NCI-H128 (cell line): ENCODE data around the gene OST4.
"Not testable (repeated sequence)": the region's sequence is repeated elsewhere in the genome, so short reads cannot be mapped to it uniquely, and the experiment has no call there.

Source experiments
- DNase-seq: peaks from one replicate; lab custom pipeline; 2025; ENCODE audit not compliant: unreplicated experiment; lab: John Stamatoyannopoulos, UW

The OST4 gene

DNA sequence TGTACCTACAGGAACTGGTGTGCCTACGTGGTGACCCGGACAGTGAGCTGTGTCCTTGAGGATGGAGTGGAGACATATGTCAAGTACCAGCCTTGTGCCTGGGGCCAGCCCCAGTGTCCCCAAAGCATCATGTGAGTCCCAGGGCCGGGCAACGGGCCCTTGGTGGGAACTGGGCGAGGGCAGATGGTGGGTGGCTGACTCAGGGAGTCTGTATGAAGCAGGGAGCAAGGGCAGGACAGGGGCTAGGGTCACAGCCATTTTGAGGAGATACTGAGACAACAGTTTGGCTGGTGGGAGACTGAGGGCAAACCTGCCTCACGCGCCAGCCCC, 8.7 kb upstream of the OST4 start:
- DNase-seq: no peak

DNA sequence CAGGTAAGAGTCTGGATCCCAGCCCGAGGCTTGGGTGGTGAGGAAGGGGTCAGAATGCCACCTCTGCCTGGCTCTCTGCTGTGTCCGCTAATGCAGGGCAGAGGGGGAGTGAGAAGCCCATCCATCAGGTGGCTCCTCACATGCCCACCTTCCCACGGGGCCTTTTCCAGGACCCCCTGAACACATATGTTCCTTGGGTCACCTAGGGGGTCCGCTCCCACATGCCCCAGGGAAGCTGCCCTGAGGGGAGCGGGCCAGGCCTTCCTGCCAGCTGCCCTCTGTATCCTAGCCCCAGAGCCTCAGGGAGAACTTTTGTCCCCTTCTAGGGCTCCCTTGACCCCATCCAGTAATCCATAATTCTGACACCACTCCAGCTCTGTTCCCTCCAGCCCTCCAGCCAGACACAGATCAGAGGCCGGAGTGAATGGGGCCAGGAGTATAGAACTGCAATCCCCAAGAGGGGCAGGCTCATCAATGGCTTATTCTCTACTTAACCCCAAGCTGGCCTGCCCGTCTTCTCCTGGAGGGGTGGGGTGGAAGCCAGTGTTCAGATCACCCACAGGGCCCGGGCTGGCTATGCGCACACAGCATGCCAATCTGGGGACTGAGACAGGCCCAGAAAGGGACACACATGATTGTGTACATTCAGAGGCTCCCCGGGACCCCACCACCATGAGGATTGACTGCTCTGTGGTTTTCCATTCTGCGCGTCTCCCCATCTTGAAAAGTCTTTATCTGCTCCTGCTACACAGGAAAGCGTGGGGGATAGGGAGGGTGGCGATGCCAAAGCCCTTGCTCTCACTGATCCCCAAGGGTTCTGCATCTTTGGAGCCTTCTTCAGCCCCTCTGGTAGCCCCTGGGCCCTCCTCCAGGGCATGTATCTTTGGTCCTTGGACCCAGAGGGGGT, 8.0 kb upstream of the OST4 start:
- DNase-seq: no peak

DNA sequence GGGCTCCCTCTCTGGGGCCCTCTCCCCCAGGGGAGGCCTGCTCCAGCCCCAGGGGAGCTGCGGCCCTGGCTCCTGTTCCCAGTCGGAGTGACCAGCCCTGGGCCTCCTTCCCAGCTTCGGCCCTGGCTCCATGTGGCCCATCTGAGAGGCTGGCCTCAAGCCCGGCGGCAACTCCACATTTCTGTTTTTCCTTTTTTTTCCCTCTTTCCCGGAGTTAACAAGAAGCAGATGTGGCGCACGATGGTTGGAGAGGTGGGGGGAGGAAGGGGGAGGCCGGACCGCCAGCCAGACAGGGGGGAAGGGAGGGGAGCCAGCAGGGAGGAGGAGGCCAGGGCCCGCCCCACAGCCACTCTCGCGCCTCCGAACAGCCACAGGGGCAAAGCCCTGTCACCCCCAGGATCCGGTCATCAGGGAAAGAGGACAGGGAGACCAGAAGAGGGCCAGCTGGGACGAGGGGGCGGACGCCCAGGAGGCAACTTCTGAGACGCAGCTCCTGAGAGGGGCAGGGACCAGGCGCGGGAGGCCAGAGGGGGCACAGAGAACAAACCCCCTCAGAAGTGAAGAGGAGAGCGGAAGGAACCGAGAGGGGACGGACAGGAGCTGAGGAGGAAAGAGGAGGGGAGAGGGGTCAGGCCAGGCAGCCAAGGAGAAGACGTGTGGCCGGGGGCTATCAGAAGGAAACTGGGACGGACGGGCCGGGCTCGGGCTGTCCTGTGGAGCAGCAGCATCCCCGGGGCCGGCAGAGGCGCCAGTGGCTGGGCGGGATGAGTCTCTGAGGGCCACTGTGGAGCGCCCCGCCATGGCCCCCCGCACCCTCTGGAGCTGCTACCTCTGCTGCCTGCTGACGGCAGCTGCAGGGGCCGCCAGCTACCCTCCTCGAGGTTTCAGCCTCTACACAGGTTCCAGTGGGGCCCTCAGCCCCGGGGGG, 7.1 kb upstream of the OST4 start, which contains the start of gene EMILIN1:
TSS of gene EMILIN1 (plus strand) at position 349 of the 928 bp plus-strand sequence. CDS start at position 800, 451 bp downstream.
- no peak for DNase-seq

DNA sequence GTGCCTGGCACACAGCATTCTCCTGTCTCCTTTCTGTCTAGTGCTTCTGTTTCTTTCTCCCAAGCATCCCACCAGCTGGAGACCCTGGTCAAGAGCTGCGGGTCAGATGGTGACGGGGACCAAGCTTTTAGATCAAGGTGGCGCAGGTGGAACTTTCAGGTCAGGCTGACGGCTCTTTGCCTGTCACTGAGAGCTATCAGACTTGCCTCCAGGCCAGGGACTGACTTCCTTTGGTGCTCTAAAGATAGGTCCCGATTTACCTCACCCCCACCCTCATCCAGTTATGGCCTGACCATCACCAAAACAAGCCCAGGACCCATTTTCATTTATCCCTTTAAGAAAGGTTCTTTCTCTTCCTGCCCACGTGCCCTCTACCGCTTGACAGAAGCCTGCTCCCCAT, 5.8 kb upstream of the OST4 start:
- DNase-seq: no peak

DNA sequence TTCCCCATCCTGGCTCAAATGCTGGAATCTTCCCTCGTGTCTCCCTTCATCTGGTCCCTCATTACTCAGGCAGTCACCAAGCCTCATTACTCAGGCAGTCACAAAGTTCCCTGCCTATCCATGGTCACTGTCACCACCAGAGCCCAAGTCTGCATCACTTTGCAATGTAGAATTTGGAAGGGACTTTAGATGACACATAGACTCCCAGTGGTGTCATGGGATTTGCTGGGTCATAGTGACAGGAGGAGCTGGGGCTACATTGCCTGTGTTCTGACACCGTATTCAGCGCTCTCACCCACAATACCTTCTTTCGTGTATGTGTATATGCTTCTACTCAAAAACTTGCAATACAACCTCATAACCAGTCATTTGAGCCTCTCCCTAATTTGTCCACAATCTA, 4.9 kb upstream of the OST4 start:
- DNase-seq: no peak

DNA sequence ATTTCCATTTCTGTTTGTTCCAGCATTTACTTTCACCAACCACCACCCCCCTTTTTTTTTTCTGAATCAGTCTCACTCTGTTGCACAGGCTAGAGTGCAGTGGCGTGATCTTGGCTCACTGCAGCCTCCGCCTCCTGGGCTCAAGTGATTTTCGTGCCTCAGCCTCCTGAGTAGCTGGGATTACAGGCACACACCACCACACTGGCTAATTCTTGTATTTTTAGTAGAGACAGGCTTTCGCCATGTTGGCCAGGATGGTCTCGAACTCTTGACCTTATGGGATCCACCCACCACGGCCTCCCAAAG, 4.1 kb upstream of the OST4 start:
- not testable (repeated sequence) for DNase-seq

DNA sequence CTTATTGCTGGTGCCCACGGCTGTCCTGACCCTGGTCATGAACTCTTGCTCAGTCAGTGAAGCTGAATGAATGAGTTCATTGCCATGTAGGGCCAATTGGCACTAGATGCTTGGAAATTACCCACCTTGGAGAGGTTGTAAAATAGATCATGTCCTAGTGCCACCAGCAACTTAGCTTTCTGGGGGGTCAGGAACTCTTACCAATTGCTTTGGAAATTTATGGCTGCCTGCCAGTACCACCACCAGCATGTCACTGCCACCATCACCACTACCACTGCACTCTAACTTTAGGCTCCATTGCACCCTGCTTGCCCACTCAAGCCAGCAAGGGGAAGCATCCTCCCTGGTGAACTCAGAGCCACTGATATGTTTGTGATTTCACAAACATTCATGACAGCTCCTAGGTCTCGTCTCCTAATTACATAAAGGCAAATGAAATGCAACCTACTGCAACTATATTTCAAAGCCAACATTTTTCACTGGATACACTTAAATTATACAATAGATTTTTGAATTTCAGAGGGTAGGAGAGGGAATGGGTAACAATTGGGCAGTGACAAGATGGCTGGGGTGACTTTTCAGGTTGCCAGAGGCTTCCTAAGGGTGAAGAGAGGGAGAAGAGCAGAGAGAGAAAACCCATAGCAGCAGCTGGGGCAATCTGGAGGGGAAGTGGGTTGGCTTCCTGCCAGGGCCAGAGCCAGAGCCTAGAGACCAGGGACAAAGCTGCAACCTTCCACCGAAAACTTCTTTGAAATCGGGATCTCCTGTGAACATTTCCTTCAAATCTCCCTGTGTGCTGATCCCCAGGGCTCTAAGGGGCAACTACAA, 3.5 kb upstream of the OST4 start:
- no peak for DNase-seq

DNA sequence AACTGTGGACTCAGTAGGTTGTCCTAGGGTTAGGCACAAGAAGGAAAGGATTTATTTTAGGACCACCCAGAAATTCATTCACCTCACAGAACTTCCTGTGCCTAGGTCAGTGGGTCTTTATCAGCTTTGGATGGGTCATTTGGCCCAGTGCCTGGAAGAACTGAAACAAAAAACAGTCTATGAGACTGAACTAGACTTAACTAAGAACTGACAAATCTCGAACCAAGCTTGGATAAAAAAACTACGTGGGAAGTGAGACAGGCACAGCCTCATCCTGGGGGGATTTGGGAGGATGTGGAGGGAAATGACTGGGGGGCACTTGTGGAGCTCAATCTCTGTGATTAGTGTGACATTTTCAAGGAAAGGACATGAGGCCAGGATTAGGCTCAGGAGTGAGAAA, 2.3 kb upstream of the OST4 start:
- DNase-seq: no peak

DNA sequence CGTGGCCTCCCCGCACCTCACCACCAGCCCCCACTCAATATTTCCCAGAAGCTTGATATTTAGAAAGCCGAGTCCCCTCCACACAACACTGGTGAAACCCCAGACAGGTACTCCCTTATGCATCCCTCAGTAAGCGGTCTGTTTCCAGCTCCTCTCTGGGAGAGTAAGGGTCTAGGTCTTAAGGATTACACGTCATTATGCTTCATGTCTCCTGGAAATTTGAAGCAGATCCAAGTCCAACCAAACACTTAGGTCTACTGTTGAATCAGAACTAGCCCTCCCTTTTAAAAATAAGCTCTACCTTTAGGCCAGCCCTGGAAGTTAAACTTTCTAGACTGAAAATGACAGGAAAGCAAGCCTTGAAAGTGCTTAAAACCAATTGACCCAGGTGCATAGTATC, 1.5 kb upstream of the OST4 start:
- no peak for DNase-seq

DNA sequence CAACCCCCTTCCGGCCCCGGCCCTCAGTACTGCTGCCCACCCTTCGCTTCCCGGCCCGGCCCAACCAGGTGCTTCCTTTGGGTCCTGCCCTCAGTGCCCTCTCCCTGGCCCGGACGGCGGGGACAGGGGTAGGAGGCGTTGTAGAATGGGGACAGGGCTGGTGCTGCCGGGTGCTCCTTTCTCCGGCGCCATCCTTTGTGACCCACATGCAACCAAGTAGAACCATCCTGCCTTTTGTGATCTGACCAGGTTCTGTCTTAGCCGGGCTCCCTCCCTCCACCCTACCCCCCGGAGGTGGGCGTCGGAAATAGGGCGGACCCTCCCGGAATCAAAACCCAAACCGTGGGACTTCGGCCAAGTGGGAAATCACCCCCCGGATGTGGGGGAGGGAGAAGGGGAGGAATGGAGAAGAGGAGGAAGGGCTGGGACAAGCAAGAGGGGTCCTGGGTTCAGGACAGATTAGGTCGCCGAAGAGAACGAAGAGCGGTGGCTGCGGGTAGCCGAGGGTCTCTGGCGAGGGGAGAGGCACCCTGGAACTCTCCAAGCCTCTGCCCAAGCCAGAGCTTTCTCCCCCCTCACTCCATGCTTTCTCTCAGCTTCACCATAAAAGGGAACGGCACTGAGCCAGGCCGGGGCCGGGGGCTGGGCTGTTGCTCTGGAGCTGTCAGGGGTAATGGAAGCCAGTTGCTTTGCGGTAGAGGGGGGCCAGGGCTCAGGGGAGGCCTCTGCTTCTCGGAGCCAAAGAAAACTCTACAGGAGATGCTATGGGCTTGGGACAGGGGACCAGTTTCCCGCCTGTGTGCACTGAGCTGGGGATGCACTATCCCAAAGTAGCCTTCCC, 756 bp upstream of the OST4 start:
- DNase-seq: no peak

DNA sequence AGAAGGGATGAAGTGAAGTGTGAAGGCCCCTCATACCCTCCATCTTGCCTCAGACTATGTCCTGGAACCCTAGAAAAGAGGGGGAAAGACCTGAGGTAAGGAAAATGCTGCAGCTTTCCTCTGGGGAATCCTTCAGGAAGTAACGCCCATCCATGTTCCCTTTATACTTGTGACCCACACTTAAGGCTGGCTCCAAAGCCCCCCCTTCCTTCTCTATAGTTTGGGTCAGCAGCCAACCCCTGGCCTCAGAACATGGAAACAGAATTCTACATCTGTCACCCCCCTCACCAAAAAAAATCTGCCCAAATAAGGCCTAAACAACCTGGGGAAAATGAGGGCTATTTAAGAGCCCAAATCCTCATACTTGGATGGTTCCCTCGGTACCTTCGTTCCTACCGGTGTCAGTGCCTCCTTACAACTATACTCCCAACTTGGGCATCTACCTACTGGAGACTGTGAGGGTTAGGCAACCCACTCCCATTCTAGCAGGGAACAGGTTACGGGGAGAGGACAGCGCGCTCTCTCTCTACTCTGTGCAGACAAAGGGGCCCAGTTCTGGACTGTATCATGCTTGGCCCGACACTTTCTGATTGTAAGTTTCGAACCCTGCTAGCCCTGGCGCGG, 689 bp downstream of the OST4 start:
- no peak for DNase-seq

DNA sequence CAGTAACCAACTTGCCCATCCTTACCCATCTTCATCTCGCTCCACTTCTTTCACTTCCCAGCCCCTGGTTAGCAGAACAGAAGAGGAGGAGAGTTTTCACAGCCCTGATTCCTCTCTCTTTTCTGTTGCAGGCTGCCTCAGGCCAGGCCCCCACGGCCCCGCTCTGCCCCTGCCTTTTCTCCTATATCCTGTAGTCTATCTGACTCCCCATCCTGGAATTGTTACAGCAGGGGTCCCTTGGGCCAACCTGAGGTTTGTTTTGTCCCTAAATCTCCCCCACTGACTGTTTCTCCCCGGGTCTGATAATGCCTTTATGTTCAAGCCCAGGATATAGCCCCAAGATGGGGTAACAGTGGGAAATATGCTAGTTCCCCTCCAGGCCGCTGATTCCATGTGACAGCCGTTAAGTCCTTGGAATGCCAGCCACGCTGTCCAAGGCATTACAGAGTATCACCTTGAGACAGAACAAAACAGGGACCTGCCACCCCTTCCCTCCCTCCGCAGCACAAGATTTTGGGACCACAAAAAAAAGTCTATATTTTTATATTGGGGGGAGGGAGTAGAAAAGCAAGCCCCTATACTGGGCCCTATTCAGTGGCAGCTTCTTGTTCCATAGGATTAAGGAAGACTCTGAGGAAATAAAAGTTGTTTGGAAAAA, 1.4 kb downstream of the OST4 start:
- DNase-seq: no peak

DNA sequence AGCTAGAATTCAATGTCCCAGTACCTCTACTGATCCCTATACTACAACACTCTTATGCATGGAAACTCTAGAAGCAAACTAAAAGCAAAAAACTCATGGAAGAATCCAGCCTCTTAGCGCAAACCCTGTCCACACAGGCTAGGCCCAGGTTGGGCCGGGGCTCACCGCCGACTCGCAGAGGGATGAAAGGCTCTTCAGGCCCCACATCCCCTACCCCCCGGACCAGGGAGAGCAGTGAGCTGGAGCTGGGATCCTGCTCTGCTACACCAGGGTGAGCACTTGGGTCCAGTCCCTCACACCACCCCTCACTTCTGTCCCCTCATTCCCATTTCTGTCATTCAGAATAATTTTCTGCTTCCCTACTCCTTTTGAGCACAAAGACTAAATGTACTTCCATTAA, 2.0 kb downstream of the OST4 start:
- no peak for DNase-seq

DNA sequence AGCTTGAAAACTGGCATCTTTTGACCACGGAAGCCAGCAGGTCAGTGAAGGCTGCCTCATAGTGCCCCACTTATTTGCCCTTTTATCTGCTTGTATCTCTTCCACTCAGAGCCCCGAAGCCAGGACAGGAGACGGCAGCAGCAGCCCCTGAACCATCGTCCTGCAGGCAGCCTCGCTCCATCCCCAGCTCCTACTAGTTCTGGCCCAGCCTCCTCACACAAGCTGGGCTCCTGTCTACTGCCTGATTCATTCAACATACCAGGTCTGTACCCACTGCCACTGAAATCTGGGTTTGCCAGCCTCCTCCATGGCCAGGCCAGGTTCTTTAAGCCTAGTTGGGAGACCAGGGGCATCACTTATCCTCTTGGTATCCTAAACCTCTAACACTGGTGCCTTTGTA, 4.1 kb downstream of the OST4 start:
- DNase-seq: no peak

DNA sequence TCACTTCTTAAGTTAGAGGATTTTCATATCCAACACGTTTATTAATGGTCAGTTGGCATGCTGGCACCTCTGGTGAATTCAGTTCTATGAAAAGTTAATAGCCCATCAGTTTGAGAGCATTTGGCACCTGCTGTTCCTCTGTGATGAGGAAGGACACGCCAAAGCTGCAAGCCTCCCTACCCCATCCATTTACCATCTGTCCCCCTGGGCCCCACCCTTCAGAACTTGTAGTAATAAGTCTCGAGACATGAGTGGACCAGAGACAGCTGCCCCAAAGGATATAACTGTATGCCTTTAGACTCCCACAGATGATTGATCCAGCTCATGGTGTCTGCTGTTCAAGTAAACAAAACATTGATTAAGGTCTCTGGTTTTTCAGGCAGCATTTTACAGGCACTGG, 6.3 kb downstream of the OST4 start:
- no peak for DNase-seq

DNA sequence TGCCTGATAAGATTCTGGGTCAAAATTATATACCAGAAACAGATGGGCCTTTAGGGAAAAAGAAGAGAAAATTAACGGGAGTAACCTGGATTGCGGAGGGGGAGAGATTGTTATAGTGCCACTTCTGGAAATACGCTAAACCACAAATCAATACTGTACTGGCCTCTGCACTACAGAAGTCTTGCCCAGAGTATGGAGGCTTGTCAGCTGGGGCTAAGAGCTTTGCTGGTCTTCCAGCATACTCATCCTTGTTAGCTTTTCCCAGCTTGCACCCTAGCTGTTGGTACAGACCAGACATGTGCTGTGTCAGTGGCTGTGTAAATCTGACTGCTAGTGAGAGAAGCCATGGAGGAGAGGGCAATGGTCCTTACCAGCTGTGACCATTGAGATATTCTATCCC, 11.1 kb downstream of the OST4 start:
- no peak for DNase-seq

DNA sequence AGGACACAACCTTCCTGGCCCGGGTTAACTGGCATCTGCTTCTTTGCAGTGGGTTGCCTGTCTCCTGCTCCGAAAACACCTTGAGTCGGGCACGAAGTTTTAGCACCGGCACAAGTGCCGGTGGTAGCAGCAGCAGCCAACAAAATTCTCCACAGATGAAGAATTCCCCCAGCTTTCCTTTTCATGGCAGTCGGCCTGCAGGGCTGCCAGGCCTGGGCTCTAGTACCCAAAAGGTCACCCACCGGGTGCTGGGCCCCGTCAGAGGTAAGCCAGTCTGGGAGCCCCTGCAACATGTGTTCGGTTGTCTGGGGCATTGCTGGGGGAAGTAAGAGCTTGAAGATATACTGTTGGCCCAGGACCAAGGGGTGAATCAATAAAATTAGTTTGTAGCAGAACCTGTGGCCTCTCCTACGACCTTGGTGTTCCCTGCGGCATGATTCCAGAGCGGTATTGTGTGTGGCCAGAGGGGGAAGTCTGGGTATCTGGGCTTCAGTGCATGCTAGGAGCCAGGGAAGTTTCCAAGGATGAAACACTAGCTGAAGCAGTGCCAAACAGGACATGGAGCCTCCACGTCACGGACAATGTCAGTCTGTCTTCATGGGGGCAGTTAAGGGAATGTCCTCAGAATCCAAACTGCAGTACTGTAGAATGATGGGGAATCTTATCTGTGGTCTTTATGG, 12.2 kb downstream of the OST4 start:
- no peak for DNase-seq

DNA sequence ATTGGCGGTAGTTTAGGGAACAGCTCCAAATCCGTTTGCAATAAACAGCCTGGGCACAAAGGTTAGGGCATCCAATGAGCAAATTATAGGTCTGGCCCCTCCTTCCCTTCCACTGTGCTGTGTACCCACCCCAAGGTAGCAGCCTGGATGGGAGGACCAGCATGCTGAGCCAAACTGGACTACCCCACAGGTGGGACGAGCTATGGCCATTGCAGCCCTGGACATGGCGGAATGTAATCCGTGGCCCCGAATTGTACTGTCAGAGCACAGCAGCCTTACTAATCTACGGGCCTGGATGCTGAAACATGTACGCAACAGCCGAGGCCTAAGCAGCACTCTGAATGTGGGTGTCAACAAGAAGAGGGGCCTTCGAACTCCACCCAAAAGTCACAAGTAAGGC, 13.2 kb downstream of the OST4 start:
- DNase-seq: no peak

DNA sequence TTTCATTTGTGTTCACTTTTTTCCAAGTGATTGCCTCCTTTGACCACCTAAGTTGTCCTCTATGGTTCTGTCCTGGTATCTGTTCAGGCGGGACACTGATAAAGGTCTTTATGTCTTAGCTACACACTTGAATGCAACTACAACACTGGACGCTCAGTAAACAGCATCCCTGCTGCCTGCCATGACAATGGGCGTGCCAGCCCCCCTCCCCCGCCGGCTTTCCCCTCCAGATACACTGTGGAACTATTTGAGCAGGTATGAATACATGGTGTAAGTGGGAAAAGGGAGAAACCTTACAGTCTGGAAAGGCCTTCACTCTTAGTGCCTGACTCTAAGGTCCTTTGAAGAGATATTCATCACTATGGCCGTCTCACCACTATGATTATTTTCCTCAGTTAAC, 14.3 kb downstream of the OST4 start:
- no peak for DNase-seq
